Iris pigment epithelial cell (primary cell): ENCODE data around the gene METAP2.
A peak's percentile ranks its signal among the peaks of the same experiment; 100 is the strongest.
"Not testable (repeated sequence)": the region's sequence is repeated elsewhere in the genome, so short reads cannot be mapped to it uniquely, and the experiment has no call there.

Experiments
- DNase-seq: peaks from one replicate; pipeline ENCODE4 v3.0.0-alpha.2; 2011; ENCODE audit warnings: low read depth

Gene METAP2

DNA sequence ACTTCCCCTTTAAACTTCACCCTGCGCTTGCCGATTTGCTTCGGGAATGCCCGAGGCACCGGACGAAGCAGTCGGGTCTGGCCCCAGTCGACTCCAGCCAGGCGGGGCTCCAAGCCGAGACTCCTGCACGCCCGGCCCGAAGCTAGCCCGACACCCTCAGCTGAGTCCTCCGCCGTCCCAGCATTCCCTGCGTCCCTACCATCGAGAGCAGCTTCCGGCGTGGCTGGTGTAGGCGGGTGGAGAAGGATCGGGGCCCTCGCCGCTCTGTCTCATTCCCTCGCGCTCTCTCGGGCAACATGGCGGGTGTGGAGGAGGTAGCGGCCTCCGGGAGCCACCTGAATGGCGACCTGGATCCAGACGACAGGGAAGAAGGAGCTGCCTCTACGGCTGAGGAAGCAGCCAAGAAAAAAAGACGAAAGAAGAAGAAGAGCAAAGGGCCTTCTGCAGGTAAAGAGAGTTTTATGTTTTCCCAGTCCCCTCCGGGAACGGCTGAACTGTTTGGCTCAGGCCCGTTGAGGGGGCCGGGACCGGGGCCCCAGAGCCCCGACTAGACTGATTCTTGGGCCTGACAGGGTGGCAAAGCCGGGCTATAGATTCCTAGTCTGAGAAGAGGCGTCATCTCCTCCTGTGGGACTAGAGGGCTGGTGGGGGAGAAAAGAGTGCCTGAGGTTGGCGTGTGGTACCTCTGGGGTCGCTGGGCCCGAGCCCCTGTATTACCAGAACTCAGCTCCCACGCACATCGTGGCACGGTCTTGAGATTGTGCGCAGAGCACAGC is at the start of gene METAP2:
Gene METAP2 (plus strand): TSS at position 269 of the 776 bp plus-strand sequence. CDS start 28 bp downstream, at position 297.
- peak; percentile 98 for DNase-seq

- DNase-seq = no peak
These were observed 49.5 kb upstream of the METAP2 start for GRCh38 chr12:95424271-95424994.

DNA sequence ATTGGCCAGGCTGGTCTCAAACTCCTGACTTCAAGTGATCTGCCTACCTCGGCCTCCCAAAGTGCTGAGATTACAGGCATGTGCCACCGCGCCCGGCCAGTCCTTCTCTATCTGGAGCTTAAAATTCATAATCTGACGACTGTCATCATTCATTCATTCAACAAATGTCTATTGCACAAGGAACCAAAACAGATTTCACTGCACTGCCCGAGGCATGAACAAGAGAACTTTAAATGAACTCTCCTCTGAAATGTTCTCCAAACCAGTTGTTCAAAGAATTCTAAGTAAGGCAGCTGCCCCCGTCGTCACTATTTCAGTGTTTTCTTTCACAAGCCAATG is 44.8 kb upstream of the METAP2 start:
- DNase-seq = no peak

GRCh38 chr12:95431120-95431519 is 42.8 kb upstream of the METAP2 start:
- DNase-seq = no peak

DNA sequence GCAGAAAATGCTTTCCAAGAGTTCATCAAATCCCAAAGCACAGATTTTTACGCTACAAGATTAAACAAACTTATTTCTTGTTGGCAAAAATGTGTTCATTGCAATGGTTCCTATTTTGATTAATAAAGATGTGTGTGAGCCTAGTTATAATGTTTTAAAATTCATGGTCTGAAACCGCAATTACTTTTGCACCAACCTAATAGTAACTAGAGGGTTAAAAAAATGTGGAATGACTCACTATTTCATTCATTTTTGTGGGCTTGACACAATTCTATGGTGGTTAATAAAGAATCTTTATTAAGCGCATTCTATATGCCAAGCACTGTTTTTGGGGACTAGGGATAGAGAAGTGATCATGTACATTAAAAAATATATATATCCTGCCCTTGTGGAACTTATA is 38.6 kb upstream of the METAP2 start:
- no peak for DNase-seq

DNA sequence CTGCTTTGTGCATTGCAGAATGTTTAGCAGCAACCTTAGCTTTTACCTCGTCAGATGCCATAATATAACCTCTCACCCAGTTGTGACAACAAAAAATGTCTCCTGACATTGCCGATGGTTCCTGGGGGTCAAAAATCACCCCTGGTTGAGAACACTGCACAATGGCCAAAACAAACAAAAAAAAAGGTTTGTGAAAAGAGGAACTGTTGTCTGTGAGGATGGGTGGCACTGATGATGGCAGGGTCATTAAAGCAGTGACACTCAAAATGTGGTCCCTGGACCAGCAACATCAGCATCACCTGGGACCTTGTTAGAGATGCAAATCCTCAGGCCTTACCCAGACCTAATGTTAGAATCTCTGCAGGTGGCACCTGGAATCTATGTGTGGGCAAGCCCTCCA is 36.4 kb upstream of the METAP2 start:
- DNase-seq = no peak

GRCh38 chr12:95439461-95440230 is 34.3 kb upstream of the METAP2 start:
- no peak for DNase-seq

DNA sequence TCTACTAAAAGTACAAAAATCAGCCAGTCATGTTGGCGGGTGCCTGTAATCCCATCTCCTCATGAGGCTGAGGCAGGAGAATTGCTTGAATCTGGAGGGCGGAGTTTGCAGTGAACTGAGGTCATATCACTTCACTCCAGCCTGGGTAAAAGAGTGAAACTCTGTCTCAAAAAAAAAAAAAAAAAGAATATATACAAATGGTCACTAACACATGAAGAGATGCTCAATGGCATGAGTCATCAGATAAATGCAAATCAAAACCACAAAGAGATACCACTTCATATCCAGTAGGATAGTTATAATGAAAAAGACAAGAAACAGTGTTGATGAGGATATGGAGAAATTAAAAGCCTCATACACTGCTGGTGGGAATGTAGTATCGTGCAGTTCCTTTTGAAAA is 33.6 kb upstream of the METAP2 start:
- peak; percentile 78 for DNase-seq

- DNase-seq = no peak
These were observed 30.5 kb upstream of the METAP2 start for GRCh38 chr12:95443459-95443858.

DNA sequence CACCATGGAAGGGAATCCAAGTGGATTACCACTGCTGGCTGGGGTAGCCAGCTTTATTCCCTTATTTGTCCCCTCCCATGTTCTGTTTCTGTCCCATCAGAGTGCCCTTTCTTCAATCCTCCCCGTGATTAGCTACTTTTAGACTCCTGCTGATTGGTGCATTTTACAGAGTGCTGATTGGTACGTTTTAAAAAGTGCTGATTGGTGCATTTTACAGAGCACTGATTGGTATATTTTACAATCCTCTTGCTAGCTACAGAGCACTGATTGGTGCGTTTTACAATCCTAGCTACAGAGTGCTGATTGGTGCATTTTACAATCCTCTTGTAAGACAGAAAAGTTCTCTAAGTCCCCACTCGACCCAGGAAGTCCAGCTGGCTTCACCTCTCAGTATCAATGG is 28.9 kb upstream of the METAP2 start:
- not testable (repeated sequence) for DNase-seq

- DNase-seq = no peak
These were observed 28.0 kb upstream of the METAP2 start for GRCh38 chr12:95445884-95446505.

GRCh38 chr12:95446506-95446900 is 27.4 kb upstream of the METAP2 start:
- peak; percentile 16 for DNase-seq

- DNase-seq = not testable (repeated sequence)
These were observed 24.3 kb upstream of the METAP2 start for GRCh38 chr12:95449656-95450055.

DNA sequence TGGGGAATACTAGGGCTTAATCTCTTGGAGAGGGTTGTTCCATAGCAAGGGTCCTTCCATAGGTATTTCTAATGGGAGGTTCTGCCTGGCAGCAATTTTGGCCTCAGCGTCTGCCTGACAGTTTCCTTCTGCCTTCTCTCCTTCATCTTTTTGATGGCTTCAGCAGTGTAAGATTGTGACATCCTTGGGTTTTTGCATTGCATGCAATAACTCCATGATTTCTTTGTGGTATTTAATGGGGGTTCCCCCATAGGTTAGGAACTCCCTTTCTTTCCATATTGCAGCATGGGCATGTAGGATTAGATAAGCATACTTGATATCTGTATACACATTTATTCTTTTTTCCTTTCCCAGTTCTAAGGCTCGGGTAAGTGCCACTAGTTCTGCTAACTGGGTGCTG is 21.5 kb upstream of the METAP2 start:
- not testable (repeated sequence) for DNase-seq

GRCh38 chr12:95453881-95454280 is 20.1 kb upstream of the METAP2 start:
- peak; percentile 45 for DNase-seq

DNA sequence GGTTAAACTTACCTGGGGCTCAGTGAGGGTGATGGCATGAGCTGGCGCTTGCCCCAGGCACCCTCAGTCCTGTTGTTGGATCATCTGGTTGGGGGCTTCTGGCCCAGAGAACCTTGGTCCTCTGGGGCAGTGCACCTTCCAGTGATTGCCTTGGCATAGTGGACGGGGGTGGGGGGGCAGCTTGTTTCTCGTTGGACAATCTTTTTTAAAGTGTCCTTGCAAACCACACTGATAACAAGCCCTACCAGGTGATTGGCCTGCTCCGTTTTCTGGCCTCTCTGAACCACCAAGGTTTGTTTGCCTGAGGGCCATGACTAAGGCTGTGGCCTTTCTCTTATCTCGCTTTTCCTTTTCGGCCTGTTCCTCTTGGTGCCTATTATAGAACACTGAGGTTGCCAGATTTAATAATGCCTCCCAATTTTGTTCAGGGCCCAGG is 19.2 kb upstream of the METAP2 start:
- DNase-seq = not testable (repeated sequence)

- DNase-seq = peak; percentile 44
These were observed 16.3 kb upstream of the METAP2 start for GRCh38 chr12:95457605-95458004.

DNA sequence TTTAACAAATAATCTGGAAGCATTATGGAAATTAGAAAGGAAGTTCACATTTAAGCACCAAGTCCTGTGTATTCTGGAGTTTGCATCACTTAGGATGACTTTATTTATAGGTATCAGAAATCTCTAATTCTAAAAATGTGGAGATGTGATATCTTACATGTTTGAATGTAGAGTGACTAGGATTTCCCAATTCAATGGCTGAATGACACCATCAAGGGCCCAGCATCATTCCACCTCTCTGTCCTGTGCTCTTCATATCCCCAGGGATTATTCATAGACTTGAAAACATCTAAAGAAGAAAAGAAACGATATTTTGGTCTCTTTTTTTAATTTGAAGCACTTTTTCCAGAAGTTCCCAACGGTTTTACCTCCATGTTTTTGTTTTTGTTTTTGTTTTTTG is 15.2 kb upstream of the METAP2 start:
- DNase-seq = no peak

DNA sequence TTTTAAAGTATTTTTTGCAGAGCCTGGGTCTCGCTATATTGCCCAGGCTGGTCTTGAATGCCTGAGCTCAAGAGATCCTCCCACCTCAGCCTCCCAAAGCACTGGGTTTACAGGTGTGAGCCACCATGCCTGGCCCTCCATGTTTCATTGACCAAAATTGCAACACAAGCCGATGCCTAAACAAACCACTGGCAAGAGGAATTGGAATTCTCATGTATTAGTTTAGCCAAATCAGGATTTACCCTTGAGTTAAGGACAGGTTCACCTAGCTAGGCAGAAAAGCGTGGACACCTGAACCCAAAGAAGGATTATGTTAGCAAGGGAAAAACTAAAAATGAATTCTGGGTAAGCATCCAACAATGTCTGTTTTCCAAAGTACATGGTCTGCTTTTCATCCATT is 14.6 kb upstream of the METAP2 start:
- no peak for DNase-seq

DNA sequence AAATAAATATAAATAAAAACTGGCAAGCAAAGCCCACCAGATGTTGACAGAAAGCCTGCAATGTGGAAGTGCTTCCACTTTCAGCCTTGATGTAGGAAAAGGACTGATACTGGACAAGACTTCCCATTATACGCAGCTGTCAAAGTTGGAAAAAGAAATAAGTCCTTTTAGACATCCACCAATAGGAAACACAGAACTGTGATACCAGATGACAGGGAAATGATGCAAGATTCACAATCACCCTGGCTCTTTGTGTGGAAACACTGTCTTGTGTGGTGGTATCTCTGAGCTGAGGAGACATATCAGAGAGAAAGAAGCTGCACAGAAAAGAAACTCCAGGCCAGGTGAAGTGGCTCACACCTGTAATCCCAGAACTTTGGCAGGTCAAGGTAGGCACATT is 13.8 kb upstream of the METAP2 start:
- no peak for DNase-seq

- DNase-seq = no peak
These were observed 13.1 kb upstream of the METAP2 start for GRCh38 chr12:95460896-95461295.

DNA sequence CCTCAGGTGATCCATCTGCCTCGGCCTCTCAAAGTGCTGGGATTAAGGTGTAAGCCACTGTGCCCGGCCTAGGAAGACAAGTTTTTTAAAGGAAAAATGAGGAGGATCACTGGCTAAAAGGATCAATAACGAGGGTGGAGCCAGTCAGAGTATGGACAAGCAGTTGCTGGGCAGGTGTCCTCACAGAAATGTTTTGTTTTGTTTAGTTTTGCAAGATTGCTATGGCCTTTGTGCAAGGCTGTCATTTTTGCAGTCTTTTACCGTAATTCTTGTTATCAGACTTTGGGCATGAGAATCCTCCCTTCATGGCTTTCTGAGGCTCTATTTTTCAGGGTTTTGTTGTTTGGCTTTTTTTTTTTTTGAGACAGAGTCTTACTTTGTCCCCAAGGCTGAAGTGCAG is 11.9 kb upstream of the METAP2 start:
- DNase-seq = no peak
